MCF 10A (cell line): Measurements from ENCODE around the gene F2RL3. TPM values are rescaled to one million over a fixed set of nuclear protein-coding genes. Genes with fewer than 3 reads are reported as not detected.

Experiments used
- BruUV-seq: library from RNA; stranded (reverse); fragments of 400-500 nt; replicated peaks from 2 replicates; lab custom pipeline; 2021; lab: Mats Ljungman, UMichigan
- CTCF ChIA-PET: fragments of 300-600 bp; sonication (Branson Sonifier 250); formaldehyde crosslinking; extraction: SDS; loops from one replicate; lab custom pipeline; 2021; ENCODE audit warnings: antibody characterized with exemption, inconsistent platforms; lab: Yijun Ruan, JAX
- POLR2A ChIA-PET: fragments of 300-600, 350-650 bp; sonication (Branson Sonifier 250); formaldehyde crosslinking; extraction: SDS; loops from one replicate; lab custom pipeline; 2020; ENCODE audit warnings: antibody characterized with exemption, inconsistent platforms; lab: Yijun Ruan, JAX
- DNase-seq: peaks from one replicate; pipeline ENCODE4 v3.0.0-alpha.2; 2018; ENCODE audit not compliant: unreplicated experiment
- H3K27ac Mint-ChIP-seq: one replicate; pipeline ENCODE4 v1.8.0; 2022; ENCODE audit warnings: mild to moderate bottlenecking, low read depth, mixed read lengths; ENCODE audit not compliant: unreplicated experiment
- H3K27me3 Mint-ChIP-seq: one replicate; pipeline ENCODE4 v1.8.0; 2022; ENCODE audit warnings: mixed read lengths; ENCODE audit not compliant: insufficient read depth, unreplicated experiment
- H3K36me3 Mint-ChIP-seq: one replicate; pipeline ENCODE4 v1.8.0; 2022; ENCODE audit warnings: mild to moderate bottlenecking, moderate library complexity, mixed read lengths; ENCODE audit not compliant: insufficient read depth, unreplicated experiment
- H3K4me1 Mint-ChIP-seq: one replicate; pipeline ENCODE4 v1.8.0; 2022; ENCODE audit warnings: mixed read lengths; ENCODE audit not compliant: insufficient read depth, unreplicated experiment
- H3K4me3 Mint-ChIP-seq: one replicate; pipeline ENCODE4 v1.8.0; 2022; ENCODE audit warnings: mild to moderate bottlenecking, moderate library complexity, mixed read lengths; ENCODE audit not compliant: unreplicated experiment
- H3K9me3 Mint-ChIP-seq: one replicate; pipeline ENCODE4 v1.8.0; 2022; ENCODE audit warnings: mixed read lengths; ENCODE audit not compliant: unreplicated experiment
- intact Hi-C: fragments of 100-400 bp; cut with micrococcal nuclease; formaldehyde crosslinking; loops from 2 replicates; pipeline ENCODE4 v1.14.1; 2022
- total RNA-seq: library from RNA; stranded (reverse); gene quantifications from 2 replicates; pipeline ENCODE4 v1.2.3, GENCODE V29; 2022
- TF ChIP-seq, protein P1 (sequence below): fragments of 200-600 bp; IDR thresholded peaks from one replicate; pipeline ENCODE4 v1.8.0; 2022; ENCODE audit warnings: antibody characterized with exemption, mild to moderate bottlenecking; ENCODE audit not compliant: unreplicated experiment

F2RL3 gene
- total RNA-seq, 1 experiment from 2014 or later, result not detected

DNA sequence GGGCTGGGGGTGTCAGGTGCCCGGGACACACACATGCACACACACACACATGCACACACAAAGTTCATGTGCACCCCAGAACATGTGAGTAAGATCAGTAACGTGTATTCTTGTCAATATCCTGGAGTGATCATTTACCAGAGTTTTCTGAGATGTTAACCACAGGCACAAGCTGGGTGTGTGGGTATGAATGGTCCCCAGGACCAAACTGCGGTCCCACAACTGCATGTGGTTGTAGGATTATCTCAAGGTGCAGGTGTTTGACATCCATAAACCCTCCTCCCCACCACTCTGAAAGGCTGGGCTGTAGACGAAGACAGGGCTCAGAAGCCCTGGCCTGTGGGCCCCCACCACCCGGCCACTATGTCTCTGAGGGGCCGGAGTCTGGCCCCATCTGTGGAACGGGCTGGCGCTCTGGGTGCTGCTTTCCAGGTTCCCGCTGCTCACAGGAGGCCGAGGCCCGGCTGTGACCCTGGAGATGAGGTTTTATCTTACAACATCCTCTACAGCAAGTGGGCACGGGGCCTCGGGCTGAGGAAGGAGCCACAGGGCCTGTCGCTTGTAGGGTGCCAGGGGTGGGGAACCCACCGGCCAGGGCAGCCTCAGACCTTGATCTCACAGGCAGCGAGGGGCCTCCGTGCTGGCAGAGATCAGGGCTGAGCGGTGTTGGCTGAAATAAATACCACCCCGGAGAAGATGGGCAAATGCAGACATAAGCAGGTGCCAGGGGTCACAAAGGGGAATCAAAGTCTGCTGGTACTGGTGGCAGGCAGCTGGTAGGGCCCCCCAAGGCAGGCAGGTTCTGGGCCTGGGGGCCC, 4.3 kb downstream of the F2RL3 start:
- H3K36me3 Mint-ChIP-seq, result peaks cover 7% of the 10 kb centered on the region
- POLR2A ChIA-PET, result no interaction called here

GRCh38 chr19:16893686-16893989, 4.8 kb downstream of the F2RL3 start:
- H3K4me3 Mint-ChIP-seq, result no peak overlapping the region
- no peaks in the 10 kb centered on the region for H3K4me1 Mint-ChIP-seq
- intact Hi-C loops, result no loop called here
- no peaks in the 10 kb centered on the region for H3K27me3 Mint-ChIP-seq
- BruUV-seq, result no TSS peak
- DNase-seq, result no peak
- no peak overlapping the region for H3K27ac Mint-ChIP-seq
- CTCF ChIA-PET, result no interaction called here
- H3K9me3 Mint-ChIP-seq, result no peaks in the 10 kb centered on the region
- POLR2A ChIA-PET, result no interaction called here
- TF ChIP-seq, protein P1, sequence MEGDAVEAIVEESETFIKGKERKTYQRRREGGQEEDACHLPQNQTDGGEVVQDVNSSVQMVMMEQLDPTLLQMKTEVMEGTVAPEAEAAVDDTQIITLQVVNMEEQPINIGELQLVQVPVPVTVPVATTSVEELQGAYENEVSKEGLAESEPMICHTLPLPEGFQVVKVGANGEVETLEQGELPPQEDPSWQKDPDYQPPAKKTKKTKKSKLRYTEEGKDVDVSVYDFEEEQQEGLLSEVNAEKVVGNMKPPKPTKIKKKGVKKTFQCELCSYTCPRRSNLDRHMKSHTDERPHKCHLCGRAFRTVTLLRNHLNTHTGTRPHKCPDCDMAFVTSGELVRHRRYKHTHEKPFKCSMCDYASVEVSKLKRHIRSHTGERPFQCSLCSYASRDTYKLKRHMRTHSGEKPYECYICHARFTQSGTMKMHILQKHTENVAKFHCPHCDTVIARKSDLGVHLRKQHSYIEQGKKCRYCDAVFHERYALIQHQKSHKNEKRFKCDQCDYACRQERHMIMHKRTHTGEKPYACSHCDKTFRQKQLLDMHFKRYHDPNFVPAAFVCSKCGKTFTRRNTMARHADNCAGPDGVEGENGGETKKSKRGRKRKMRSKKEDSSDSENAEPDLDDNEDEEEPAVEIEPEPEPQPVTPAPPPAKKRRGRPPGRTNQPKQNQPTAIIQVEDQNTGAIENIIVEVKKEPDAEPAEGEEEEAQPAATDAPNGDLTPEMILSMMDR, result no peak
- H3K36me3 Mint-ChIP-seq, result peaks cover 3% of the 10 kb centered on the region

More for the DNA sequence above, 4.3 kb downstream of the F2RL3 start:
- intact Hi-C loops, result no loop called here
- Mint-ChIP-seq H3K4me3 (no peak overlapping the region), H3K27me3 (no peaks in the 10 kb centered on the region), H3K9me3 (no peaks in the 10 kb centered on the region), H3K4me1 (no peaks in the 10 kb centered on the region), H3K27ac (no peak overlapping the region)
- no peak for DNase-seq
- CTCF ChIA-PET, result no interaction called here
- BruUV-seq, result no TSS peak
- TF ChIP-seq, protein P1, result no peak

DNA sequence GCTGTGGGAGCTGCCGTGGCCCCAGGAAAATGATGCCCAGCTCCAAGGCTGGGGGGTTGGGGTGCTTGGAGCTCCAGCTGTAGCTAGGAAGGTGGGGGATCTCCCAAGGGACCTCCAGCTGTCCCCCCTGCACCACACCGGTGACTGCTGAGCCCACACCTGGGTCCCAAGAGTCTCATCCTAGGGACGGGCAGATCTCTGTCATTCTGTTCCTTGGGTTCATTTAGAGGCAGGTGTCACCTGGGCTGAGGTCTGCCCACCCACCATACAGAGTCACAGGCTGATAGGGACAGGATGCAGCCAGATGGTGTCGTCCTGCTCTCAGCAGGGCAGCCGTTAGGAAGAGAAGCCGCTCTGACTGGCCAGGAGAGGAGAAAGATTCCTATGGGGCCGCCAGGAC, 5.3 kb downstream of the F2RL3 start:
- TF ChIP-seq, protein P1, result no peak
- intact Hi-C loops, result no loop called here
- no peaks in the 10 kb centered on the region for H3K36me3 Mint-ChIP-seq

DNA sequence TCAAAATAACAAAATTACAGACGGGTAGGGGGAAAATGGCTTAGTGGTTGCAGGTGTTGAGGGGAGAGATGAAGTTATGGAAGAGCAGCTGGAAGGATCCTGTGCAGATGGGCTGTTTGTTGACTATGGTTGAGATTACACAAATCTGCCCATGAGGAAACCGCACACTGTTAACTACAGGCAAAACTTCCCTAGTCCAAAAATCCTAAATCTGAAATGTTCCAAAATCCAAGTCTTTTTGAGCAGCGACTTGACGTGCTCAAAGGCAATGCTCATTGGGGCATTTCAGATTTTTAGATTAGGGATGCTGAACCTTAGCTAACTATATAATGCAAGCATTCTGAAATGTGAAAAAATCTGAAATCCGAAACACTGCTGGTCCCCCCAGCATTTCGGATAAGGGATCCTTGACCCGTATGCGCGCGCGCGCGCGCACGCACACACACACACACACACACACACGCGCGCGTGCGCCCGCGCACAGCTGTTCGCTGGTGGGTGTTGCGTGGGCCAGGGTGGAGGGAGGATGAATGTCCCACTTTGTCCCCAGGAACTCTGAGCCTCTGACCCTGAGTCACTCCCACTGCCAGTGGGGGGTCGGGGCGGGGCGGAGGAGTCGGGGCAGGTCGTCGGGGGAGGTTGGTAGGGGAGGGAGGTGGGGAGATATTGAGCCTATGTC, 6.8 kb downstream of the F2RL3 start:
- POLR2A ChIA-PET, result interaction anchor here (0.6 to 1.1 kb wide), 2 partner anchors 25 to 266 kb away, joined by 3 to 4 read pairs; no protein-coding TSS in a partner anchor
- Mint-ChIP-seq H3K4me3 (peak overlapping the region; percentile 16), H3K9me3 (no peaks in the 10 kb centered on the region), H3K27ac (peak overlapping the region; percentile 10), H3K27me3 (no peaks in the 10 kb centered on the region), H3K4me1 (no peaks in the 10 kb centered on the region), H3K36me3 (no peaks in the 10 kb centered on the region)
- DNase-seq, result no peak
- intact Hi-C loops, result loop anchor here (5.0 kb wide), 1 partner anchor 68 kb away; the partner anchor contains the start of gene SIN3B
- TF ChIP-seq, protein P1, result no peak
- BruUV-seq, result no TSS peak
- CTCF ChIA-PET, result interaction anchor here (0.6 kb wide), 2 partner anchors 126 to 1227 kb away, joined by 3 to 4 read pairs; no protein-coding TSS in a partner anchor

More for the DNA sequence above, 5.3 kb downstream of the F2RL3 start:
- BruUV-seq, result no TSS peak
- H3K27me3 Mint-ChIP-seq, result no peaks in the 10 kb centered on the region
- no peak overlapping the region for H3K4me3 Mint-ChIP-seq
- ChIA-PET POLR2A (no interaction called here), CTCF (no interaction called here)
- no peaks in the 10 kb centered on the region for H3K9me3 Mint-ChIP-seq
- H3K4me1 Mint-ChIP-seq, result no peaks in the 10 kb centered on the region
- DNase-seq, result no peak
- no peak overlapping the region for H3K27ac Mint-ChIP-seq
